ENCODE results near the gene PRR13. TPM values are rescaled to one million over a fixed set of nuclear protein-coding genes. Genes with fewer than 3 reads are reported as not detected.
A peak's percentile ranks its signal among the peaks of the same experiment; 100 is the strongest.

The PRR13 gene
- total RNA-seq, 4 donors from 2014 or later: 47.8 to 77.6 (median 65.3) TPM

- Histone ChIP-seq H3K4me1 (peaks cover 47 to 72% (median 62%) of the 10 kb centered on the region in 4 donors), H3K36me3 (peaks cover 94 to 100% (median 100%) of the 10 kb centered on the region in 4 donors), H3K4me3 (no peak overlapping the region), H3K27me3 (no peaks in the 10 kb centered on the region), H3K27ac (replicated peaks in 1 of 4) (peak overlapping the region in 2 of 4 donors; percentile 56 to 59), H3K9me3 (no peaks in the 10 kb centered on the region)
- 72% methylated on average over 8 of the region's 8 CpGs for WGBS
- intact Hi-C loops (cut with DNase I): no loop called here
- TF ChIP-seq EP300 (IDR thresholded peaks at IDR 0.05) (no peak), POLR2AphosphoS5 (IDR thresholded peaks at IDR 0.05) (no peak), CTCF (IDR thresholded peaks at IDR 0.05) (no peak), POLR2A (IDR thresholded peaks at IDR 0.05; ENCODE audit: low read depth) (no peak)
- no peak for DNase-seq (ENCODE audit: extremely low spot score)
Measured at GRCh38 chr12:53461591-53461990, 20.1 kb downstream of the PRR13 start.

- Histone ChIP-seq H3K27me3 (no peaks in the 10 kb centered on the region), H3K4me3 (no peak overlapping the region), H3K36me3 (peaks cover 94 to 100% (median 100%) of the 10 kb centered on the region in 4 donors), H3K27ac (replicated peaks in 1 of 4) (peak overlapping the region in 1 of 4 donors; percentile 16), H3K9me3 (no peaks in the 10 kb centered on the region), H3K4me1 (peaks cover 49 to 82% (median 66%) of the 10 kb centered on the region in 4 donors)
- DNase-seq (ENCODE audit: extremely low spot score): no peak
- TF ChIP-seq CTCF (IDR thresholded peaks at IDR 0.05) (no peak), EP300 (IDR thresholded peaks at IDR 0.05) (no peak), POLR2A (IDR thresholded peaks at IDR 0.05; ENCODE audit: low read depth) (no peak), POLR2AphosphoS5 (IDR thresholded peaks at IDR 0.05) (no peak)
- intact Hi-C loops (cut with DNase I): no loop called here
- WGBS: 75% methylated on average over 3 of the region's 3 CpGs
Measured at GRCh38 chr12:53462935-53463334, 21.4 kb downstream of the PRR13 start.

GRCh38 chr12:53463802-53464560, 22.4 kb downstream of the PRR13 start:
- Histone ChIP-seq H3K4me1 (peaks cover 49 to 82% (median 66%) of the 10 kb centered on the region in 4 donors), H3K27me3 (no peaks in the 10 kb centered on the region), H3K9me3 (no peaks in the 10 kb centered on the region), H3K4me3 (no peak overlapping the region), H3K36me3 (peaks cover 95 to 100% (median 100%) of the 10 kb centered on the region in 4 donors), H3K27ac (replicated peaks in 1 of 4) (peak overlapping the region in 3 of 4 donors; percentile 8 to 39 (median 36))
- intact Hi-C loops (cut with DNase I): no loop called here
- WGBS: 64% methylated on average over 5 of the region's 5 CpGs
- TF ChIP-seq EP300 (IDR thresholded peaks at IDR 0.05) (no peak), POLR2AphosphoS5 (IDR thresholded peaks at IDR 0.05) (no peak), POLR2A (IDR thresholded peaks at IDR 0.05; ENCODE audit: low read depth) (no peak), CTCF (IDR thresholded peaks at IDR 0.05) (no peak)
- no peak for DNase-seq (ENCODE audit: extremely low spot score)

- TF ChIP-seq CTCF (IDR thresholded peaks at IDR 0.05) (no peak), EP300 (IDR thresholded peaks at IDR 0.05) (no peak), POLR2AphosphoS5 (IDR thresholded peaks at IDR 0.05) (no peak), POLR2A (IDR thresholded peaks at IDR 0.05; ENCODE audit: low read depth) (no peak)
- Histone ChIP-seq H3K36me3 (peaks cover 95 to 100% (median 100%) of the 10 kb centered on the region in 4 donors), H3K27ac (replicated peaks in 1 of 4) (peak overlapping the region; percentile 8 to 39 (median 26)), H3K9me3 (no peaks in the 10 kb centered on the region), H3K4me3 (no peak overlapping the region), H3K27me3 (no peaks in the 10 kb centered on the region), H3K4me1 (peaks cover 47 to 84% (median 65%) of the 10 kb centered on the region in 4 donors)
- DNase-seq (ENCODE audit: extremely low spot score): no peak
- 85% methylated on average over 11 of the region's 11 CpGs for WGBS
- intact Hi-C loops (cut with DNase I): no loop called here
Measured at GRCh38 chr12:53464685-53465418, 23.3 kb downstream of the PRR13 start.

Data from esophagus muscularis mucosa (tissue), 4 donors.